ENCODE measurements around the gene PTPN7.

DNA sequence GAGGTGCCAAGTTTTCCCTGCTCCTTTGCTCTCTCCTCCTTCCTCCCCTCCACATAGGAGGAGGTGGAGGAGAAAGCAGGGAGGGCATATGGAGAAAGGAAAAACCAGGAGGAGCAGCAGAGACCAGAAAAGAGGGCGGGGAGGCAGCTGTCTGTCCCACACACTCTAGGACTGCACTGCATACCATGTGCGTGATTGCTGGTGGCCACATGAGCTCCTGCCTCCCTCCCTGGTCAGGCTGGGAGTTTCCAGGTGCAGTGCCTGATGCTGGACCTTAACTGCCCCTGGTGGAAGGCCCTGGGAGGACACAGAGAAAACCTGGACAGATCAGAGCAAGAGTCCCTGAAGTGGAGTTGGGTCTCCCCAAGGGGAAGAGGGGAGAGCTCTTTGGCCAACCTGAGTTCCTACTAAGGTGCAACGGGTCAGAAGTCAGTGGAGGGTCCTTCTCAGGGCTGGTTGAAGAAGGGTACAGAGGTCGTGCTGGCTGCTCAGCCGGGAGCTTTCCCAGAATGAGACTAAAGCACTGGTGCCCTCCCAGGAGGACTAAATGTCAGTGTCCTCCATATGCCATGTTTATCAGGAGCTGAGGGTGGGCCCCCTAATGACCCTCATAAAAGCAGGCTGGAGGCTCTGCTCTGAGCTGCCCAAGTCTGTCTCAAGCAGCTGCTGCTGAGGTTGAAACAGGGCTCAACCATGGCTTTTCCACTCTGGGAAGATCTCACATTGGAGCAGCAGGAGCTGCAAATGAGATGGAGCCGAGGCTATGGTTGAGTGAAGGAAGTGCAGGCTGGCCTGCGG lies 29.7 kb upstream of the PTPN7 start:
- TF ChIP-seq, protein P1, sequence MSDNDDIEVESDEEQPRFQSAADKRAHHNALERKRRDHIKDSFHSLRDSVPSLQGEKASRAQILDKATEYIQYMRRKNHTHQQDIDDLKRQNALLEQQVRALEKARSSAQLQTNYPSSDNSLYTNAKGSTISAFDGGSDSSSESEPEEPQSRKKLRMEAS (IDR thresholded peaks at IDR 0.05) = no peak
- TF ChIP-seq, protein P2, sequence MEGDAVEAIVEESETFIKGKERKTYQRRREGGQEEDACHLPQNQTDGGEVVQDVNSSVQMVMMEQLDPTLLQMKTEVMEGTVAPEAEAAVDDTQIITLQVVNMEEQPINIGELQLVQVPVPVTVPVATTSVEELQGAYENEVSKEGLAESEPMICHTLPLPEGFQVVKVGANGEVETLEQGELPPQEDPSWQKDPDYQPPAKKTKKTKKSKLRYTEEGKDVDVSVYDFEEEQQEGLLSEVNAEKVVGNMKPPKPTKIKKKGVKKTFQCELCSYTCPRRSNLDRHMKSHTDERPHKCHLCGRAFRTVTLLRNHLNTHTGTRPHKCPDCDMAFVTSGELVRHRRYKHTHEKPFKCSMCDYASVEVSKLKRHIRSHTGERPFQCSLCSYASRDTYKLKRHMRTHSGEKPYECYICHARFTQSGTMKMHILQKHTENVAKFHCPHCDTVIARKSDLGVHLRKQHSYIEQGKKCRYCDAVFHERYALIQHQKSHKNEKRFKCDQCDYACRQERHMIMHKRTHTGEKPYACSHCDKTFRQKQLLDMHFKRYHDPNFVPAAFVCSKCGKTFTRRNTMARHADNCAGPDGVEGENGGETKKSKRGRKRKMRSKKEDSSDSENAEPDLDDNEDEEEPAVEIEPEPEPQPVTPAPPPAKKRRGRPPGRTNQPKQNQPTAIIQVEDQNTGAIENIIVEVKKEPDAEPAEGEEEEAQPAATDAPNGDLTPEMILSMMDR (IDR thresholded peaks at IDR 0.05; ENCODE audit: low read depth, low read length, missing input control) = peak; percentile 13

All from liver (tissue), 2 donors.